HepG2 (cell line): ENCODE data around the gene MTMR4. TPM values are rescaled to one million over a fixed set of nuclear protein-coding genes. Genes with fewer than 3 reads are reported as not detected.
A peak's percentile ranks its signal among the peaks of the same experiment; 100 is the strongest.

Experiments used
- JDP2 ChIP-seq: sonication (generic); formaldehyde crosslinking; IDR thresholded peaks from 2 replicates; pipeline ENCODE4 v1.8.1; 2022; ENCODE audit warnings: missing genetic modification reagents, borderline replicate concordance
- MAFK ChIP-seq, 2 experiments: IDR thresholded peaks in 1 of 2; conservative IDR thresholded peaks in 1 of 2; 2 replicates each; pipeline ENCODE4 v1.6.1; 2011; ENCODE audit warnings: improper control_type of control experiment in 2 of 2, low read length in 2 of 2
- RAD51 ChIP-seq: fragments of 450-650 bp; IDR thresholded peaks from 2 replicates; pipeline ENCODE4 v1.6.1; 2016; ENCODE audit warnings: borderline replicate concordance
- RELA ChIP-seq: sonication (generic); formaldehyde crosslinking; IDR thresholded peaks from 2 replicates; pipeline ENCODE4 v1.4.0; 2020; ENCODE audit warnings: missing genetic modification reagents
- SOX5 ChIP-seq: IDR thresholded peaks from 2 replicates; pipeline ENCODE4 v1.6.1; 2016; ENCODE audit warnings: borderline replicate concordance
- SP1 ChIP-seq, 2 experiments: fragments of 450-650 bp in 1 of 2; sonication (generic) in 1 of 2; formaldehyde crosslinking in 1 of 2; IDR thresholded peaks; 2 replicates each; pipeline versions ENCODE4 v1.4.0 to v1.6.1; 2016 to 2020; ENCODE audit warnings: missing genetic modification reagents in 1 of 2
- STAG1 ChIP-seq: sonication (generic); formaldehyde crosslinking; IDR thresholded peaks from 2 replicates; pipeline ENCODE4 v1.4.0; 2020; ENCODE audit warnings: missing genetic modification reagents
- TEAD3 ChIP-seq: optimal IDR thresholded peaks from 2 replicates; pipeline ENCODE3; 2016; ENCODE audit warnings: borderline replicate concordance
- XRCC5 ChIP-seq: fragments of 200-400 bp; formaldehyde crosslinking; optimal IDR thresholded peaks from 2 replicates; pipeline ENCODE3; 2017; ENCODE audit warnings: mild to moderate bottlenecking, low read length
- YY1 ChIP-seq: IDR thresholded peaks from 2 replicates; pipeline ENCODE4 v1.6.1; 2011; ENCODE audit warnings: low read length, low read depth, moderate library complexity, mild to moderate bottlenecking; ENCODE audit not compliant: insufficient read depth, insufficient replicate concordance
- ZBTB1 ChIP-seq: sonication (generic); formaldehyde crosslinking; IDR thresholded peaks from 2 replicates; pipeline ENCODE4 v1.4.0; 2020; ENCODE audit warnings: missing genetic modification reagents, borderline replicate concordance
- ZBTB7B ChIP-seq: sonication (generic); formaldehyde crosslinking; IDR thresholded peaks from 2 replicates; pipeline ENCODE4 v1.4.0; 2020; ENCODE audit warnings: missing genetic modification reagents
- ZFP36L1 ChIP-seq: sonication (generic); formaldehyde crosslinking; IDR thresholded peaks from 2 replicates; pipeline ENCODE4 v1.8.0; 2022; ENCODE audit warnings: mild to moderate bottlenecking, missing genetic modification reagents, moderate library complexity
- ZNF121 ChIP-seq: sonication (generic); formaldehyde crosslinking; IDR thresholded peaks from 2 replicates; pipeline ENCODE4 v1.5.0; 2020; ENCODE audit warnings: mild to moderate bottlenecking, missing genetic modification reagents
- ZNF788 ChIP-seq: sonication (generic); formaldehyde crosslinking; IDR thresholded peaks from 2 replicates; pipeline ENCODE4 v1.5.0; 2020; ENCODE audit warnings: mild to moderate bottlenecking, missing genetic modification reagents, borderline replicate concordance
- polyA plus RNA-seq, 8 experiments: library from polyadenylated mRNA; depleted of rRNA in 3 of 8; stranded (reverse) in 7 of 8; unstranded in 1 of 8; fragments of >200 nt; fragmentation: Illumina TruSeq in 4 of 8; extraction: Trizol in 4 of 8; gene quantifications; 2 replicates each; pipeline versions ENCODE4 v1.2.1 to v1.2.3, GENCODE V29; 2011 to 2016; ENCODE audit warnings: low read depth in 4 of 8, missing spikeins in 1 of 8, mixed read lengths in 1 of 8; ENCODE audit not compliant: insufficient read depth in 1 of 8
- total RNA-seq, 5 experiments: library from RNA; depleted of rRNA; stranded (reverse); fragments of >200 nt; fragmentation: Illumina TruSeq; extraction: Trizol; gene quantifications; 2 replicates each; pipeline ENCODE4 v1.2.3, GENCODE V29; 2016; ENCODE audit warnings: low read depth in 1 of 5
- TF ChIP-seq, protein P1 (sequence below): sonication (generic); formaldehyde crosslinking; IDR thresholded peaks from 2 replicates; pipeline ENCODE4 v1.8.1; 2023; ENCODE audit warnings: mild to moderate bottlenecking, moderate library complexity, missing genetic modification reagents
- TF ChIP-seq, protein P2 (sequence below): sonication (generic); formaldehyde crosslinking; IDR thresholded peaks from one replicate; pipeline ENCODE4 v1.5.1; 2020; ENCODE audit warnings: mild to moderate bottlenecking, missing genetic modification reagents; ENCODE audit errors: not compliant biosample characterization
- TF ChIP-seq, protein P3 (sequence below): sonication (generic); formaldehyde crosslinking; IDR thresholded peaks from 2 replicates; pipeline ENCODE4 v1.5.0; 2020; ENCODE audit warnings: missing genetic modification reagents
- TF ChIP-seq, protein P4 (sequence below): sonication (generic); formaldehyde crosslinking; IDR thresholded peaks from 2 replicates; pipeline ENCODE4 v1.4.0; 2020; ENCODE audit warnings: missing genetic modification reagents

MTMR4 gene
- total and polyA plus RNA-seq, 2 of the 13 experiments (the other 11 are each of a cell fraction or from before 2014, with no cell fraction given): 62.5 to 65.1 TPM

DNA sequence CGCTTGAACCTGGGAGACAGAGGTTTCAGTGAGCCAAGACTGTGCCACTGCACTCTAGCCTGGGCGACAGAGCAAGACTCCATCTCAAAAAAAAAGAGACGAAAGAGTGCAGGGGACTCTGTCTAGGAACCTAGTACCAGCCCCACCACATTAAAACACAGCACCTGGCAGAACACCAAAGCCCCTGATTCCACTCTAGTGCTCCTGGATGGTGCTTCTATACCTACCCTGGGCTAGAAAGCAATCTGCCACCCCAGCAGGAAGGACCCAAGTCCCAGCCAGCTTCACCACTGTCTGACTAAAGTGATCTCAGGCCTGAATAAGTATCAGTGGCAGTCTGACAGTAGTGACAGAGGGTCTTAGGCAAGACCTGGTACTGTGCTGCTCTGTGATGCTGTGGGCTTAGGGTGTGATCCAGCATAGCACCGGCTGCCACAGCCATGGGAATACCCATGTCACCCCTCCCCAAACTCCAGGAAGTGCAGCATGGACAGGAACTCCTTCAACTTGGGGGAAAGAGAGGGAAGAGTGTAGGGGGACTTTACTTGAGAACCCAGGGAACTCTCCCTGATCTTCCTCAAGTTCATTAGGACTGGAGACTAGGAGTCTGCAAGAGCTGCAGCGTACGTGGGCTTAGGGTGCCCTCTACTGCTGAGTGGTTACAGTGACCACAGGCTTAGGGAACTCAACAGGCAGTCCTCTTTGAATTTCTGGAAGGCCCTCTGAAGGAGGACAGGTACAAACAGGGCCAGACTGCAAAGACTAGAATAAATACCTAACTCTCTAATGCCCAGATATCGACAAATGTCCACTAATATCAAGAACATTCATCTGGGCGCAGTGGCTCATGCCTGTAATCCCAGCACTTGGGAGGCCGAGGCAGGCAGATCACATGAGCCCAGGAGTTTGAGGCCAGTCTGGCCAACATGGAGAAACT, 67.1 kb downstream of the MTMR4 start (continued):
- no peak for TF ChIP-seq ZBTB1 (CRISPR knock-in tag)
- TF ChIP-seq RELA (CRISPR knock-in tag): peak; percentile 45; the same call in 1 of the 2 replicates
- TF ChIP-seq, protein P1, sequence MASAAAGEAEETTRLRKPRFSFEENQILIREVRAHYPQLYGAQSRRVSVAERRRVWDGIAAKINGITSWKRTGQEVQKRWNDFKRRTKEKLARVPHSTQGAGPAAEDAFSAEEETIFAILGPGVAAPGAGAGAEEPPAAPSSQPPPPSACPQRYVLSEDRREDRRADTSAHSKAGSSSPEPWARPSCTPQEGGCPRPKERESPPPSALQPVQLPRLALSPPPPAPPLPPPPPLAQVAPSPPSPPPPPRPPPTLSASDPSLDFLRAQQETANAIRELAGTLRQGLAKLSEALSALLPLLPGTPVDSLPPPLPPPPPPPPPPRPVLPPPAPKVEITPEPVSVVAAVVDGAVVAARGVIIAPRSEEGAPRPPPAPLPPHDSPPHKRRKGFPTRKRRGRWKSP (CRISPR knock-in tag): 0 out of 2 replicates have a peak, but pooled peaks have one; percentile 64
- TF ChIP-seq RAD51: no peak
- TF ChIP-seq MAFK (conservative IDR thresholded peaks at IDR 0.05 in 1 of 2, IDR thresholded peaks at IDR 0.05 in 1 of 2; ENCODE audit: low read length in 2 of 2): no peak
- no peak for TF ChIP-seq YY1
- TF ChIP-seq TEAD3 (CRISPR knock-in tag): peak; percentile 17
- peak; percentile 22; the same call in 1 of the 2 replicates for TF ChIP-seq SOX5 (CRISPR knock-in tag)
- TF ChIP-seq ZBTB7B (CRISPR knock-in tag): no peak; the same call in 1 of the 2 replicates
- TF ChIP-seq JDP2 (CRISPR knock-in tag): no peak
- TF ChIP-seq ZNF121 (CRISPR knock-in tag): no peak
- TF ChIP-seq, protein P2, sequence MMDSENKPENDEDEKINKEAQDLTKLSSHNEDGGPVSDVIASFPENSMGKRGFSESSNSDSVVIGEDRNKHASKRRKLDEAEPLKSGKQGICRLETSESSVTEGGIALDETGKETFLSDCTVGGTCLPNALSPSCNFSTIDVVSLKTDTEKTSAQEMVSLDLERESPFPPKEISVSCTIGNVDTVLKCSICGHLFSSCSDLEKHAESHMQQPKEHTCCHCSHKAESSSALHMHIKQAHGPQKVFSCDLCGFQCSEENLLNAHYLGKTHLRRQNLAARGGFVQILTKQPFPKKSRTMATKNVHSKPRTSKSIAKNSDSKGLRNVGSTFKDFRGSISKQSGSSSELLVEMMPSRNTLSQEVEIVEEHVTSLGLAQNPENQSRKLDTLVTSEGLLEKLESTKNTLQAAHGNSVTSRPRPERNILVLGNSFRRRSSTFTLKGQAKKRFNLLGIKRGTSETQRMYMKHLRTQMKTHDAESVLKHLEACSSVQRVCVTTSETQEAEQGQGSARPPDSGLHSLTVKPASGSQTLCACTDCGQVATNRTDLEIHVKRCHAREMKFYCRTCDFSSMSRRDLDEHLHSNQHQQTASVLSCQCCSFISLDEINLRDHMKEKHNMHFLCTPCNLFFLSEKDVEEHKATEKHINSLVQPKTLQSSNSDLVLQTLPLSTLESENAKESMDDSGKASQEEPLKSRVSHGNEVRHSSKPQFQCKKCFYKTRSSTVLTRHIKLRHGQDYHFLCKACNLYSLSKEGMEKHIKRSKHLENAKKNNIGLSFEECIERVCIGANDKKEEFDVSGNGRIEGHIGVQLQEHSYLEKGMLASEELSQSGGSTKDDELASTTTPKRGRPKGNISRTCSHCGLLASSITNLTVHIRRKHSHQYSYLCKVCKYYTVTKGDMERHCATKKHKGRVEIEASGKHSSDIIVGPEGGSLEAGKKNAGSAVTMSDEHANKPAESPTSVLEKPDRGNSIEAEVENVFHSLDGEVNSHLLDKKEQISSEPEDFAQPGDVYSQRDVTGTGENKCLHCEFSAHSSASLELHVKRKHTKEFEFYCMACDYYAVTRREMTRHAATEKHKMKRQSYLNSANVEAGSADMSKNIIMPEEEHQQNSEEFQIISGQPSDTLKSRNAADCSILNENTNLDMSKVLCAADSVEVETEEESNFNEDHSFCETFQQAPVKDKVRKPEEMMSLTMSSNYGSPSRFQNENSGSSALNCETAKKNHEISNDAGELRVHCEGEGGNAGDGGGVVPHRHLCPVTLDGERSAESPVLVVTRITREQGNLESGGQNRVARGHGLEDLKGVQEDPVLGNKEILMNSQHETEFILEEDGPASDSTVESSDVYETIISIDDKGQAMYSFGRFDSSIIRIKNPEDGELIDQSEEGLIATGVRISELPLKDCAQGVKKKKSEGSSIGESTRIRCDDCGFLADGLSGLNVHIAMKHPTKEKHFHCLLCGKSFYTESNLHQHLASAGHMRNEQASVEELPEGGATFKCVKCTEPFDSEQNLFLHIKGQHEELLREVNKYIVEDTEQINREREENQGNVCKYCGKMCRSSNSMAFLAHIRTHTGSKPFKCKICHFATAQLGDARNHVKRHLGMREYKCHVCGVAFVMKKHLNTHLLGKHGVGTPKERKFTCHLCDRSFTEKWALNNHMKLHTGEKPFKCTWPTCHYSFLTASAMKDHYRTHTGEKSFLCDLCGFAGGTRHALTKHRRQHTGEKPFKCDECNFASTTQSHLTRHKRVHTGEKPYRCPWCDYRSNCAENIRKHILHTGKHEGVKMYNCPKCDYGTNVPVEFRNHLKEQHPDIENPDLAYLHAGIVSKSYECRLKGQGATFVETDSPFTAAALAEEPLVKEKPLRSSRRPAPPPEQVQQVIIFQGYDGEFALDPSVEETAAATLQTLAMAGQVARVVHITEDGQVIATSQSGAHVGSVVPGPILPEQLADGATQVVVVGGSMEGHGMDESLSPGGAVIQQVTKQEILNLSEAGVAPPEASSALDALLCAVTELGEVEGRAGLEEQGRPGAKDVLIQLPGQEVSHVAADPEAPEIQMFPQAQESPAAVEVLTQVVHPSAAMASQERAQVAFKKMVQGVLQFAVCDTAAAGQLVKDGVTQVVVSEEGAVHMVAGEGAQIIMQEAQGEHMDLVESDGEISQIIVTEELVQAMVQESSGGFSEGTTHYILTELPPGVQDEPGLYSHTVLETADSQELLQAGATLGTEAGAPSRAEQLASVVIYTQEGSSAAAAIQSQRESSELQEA (CRISPR knock-in tag): no peak
- peak; percentile 38 for TF ChIP-seq XRCC5
- peak; percentile 100 for TF ChIP-seq STAG1
- TF ChIP-seq, protein P3, sequence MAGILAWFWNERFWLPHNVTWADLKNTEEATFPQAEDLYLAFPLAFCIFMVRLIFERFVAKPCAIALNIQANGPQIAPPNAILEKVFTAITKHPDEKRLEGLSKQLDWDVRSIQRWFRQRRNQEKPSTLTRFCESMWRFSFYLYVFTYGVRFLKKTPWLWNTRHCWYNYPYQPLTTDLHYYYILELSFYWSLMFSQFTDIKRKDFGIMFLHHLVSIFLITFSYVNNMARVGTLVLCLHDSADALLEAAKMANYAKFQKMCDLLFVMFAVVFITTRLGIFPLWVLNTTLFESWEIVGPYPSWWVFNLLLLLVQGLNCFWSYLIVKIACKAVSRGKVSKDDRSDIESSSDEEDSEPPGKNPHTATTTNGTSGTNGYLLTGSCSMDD (CRISPR knock-in tag): no peak
- TF ChIP-seq, protein P4, sequence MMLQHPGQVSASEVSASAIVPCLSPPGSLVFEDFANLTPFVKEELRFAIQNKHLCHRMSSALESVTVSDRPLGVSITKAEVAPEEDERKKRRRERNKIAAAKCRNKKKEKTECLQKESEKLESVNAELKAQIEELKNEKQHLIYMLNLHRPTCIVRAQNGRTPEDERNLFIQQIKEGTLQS: no peak
- no peak for TF ChIP-seq SP1 (IDR thresholded peaks at IDR 0.05)
- TF ChIP-seq SP1 (CRISPR knock-in tag; IDR thresholded peaks at IDR 0.05): no peak
- no peak for TF ChIP-seq ZNF788 (CRISPR knock-in tag)
- no peak for TF ChIP-seq ZFP36L1 (CRISPR knock-in tag)
